ENCODE data around the gene PRTN3.

The PRTN3 gene

GRCh38 chr19:803686-804418, 36.9 kb upstream of the PRTN3 start:
- DNase-seq = no peak

DNA sequence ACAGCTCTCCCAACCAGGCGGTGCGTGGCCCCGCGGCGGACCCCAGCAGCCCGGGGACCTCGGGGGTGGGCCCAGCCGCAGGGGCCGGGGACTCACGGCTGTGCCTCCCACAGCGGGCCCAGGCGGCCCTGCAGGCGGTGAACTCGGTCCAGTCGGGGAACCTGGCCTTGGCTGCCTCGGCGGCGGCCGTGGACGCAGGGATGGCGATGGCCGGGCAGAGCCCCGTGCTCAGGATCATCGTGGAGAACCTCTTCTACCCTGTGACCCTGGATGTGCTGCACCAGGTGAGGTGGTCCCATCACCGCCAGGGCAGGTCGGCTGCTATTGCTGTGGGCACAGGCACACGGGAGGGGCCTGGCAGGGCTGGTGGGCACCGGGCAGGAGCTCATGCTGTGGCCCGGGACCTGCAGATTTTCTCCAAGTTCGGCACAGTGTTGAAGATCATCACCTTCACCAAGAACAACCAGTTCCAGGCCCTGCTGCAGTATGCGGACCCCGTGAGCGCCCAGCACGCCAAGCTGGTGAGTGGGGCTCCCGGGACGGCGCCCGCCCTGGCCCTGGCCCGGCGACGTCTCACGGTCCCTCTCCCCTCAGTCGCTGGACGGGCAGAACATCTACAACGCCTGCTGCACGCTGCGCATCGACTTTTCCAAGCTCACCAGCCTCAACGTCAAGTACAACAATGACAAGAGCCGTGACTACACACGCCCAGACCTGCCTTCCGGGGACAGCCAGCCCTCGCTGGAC, 36.2 kb upstream of the PRTN3 start:
- no peak for DNase-seq

DNA sequence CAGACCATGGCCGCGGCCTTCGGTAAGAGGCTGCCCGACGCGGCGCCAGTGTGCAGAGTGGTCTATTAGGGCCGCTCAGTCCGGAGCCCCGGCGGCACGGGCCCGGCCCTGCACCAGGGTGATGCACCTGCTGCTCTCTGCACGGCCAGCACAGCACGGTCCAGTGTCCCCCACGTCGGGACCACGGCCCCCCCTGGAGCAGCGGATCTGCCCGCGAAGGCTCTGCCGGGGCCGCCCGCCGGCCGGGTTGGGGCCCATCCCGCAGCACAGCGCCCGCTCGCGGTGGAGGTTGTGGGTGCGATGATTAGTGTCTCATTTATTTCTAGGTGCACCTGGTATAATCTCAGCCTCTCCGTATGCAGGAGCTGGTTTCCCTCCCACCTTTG, 35.6 kb upstream of the PRTN3 start:
- no peak for DNase-seq

GRCh38 chr19:805600-806550, 34.9 kb upstream of the PRTN3 start:
- no peak for DNase-seq

GRCh38 chr19:806815-807421, 33.9 kb upstream of the PRTN3 start:
- DNase-seq = no peak

DNA sequence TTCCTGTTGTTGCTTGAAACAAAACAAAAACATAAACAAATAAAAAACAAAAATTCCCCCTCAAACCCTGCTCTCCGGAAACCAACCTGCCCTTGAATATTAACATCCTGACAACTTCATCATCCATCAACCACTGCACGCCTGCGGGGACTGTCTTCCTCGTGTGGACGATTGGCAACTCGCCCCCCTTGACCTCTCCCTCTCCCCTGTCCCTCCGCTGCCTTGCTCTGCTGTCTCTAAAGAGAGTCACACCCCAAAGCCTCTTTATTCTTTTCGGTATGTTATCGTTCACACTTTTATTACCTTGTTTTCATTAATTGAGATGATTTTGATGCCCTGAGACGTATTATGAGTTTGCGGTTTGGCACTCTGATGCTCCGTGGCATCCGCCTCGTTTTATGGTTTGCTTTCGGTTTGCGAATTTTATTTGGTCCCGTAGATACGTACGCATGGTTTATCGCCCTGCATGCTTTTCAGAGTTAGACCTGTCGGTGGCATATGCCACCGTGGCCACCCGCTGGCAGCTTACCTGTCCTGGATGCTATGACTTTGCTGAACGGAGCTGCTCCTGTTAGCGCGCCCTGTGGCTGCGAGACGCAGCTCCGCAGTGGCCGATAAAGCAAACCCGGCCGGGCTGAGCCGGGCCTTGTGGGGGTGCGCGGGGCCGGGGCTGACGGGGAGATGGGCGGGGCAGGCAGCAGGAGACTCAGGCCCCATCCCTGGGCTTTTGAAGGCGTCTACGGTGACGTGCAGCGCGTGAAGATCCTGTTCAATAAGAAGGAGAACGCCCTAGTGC, 33.0 kb upstream of the PRTN3 start:
- no peak for DNase-seq

GRCh38 chr19:808423-808775, 32.4 kb upstream of the PRTN3 start:
- no peak for DNase-seq

DNA sequence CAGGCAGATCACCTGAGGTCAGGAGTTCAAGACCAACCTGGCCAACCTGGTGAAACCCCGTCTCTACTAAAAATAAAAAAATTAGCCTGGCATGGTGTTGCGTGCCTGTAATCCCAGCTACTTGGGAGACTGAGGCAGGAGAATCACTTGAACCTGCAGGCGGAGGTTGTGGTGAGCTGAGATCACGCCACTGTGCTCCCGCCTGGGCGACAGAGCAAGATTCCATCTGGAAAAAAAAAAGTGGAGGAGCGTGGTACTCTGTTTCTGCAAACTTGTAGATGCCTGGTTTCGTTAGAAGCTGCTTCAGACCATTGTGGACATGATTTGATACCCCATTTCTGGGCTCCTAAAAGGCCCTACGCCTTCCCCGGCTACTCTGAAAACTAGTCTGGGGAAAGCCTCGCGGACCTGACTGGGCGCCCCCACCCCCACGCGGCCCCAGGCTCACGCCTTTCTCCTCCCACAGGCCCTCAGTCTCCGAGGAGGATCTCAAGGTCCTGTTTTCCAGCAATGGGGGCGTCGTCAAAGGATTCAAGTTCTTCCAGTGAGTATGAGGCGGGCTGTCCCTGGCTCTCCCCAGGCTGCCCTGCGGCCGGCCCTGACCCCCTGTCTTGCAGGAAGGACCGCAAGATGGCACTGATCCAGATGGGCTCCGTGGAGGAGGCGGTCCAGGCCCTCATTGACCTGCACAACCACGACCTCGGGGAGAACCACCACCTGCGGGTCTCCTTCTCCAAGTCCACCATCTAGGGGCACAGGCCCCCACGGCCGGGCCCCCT, 30.5 kb upstream of the PRTN3 start:
- no peak for DNase-seq

DNA sequence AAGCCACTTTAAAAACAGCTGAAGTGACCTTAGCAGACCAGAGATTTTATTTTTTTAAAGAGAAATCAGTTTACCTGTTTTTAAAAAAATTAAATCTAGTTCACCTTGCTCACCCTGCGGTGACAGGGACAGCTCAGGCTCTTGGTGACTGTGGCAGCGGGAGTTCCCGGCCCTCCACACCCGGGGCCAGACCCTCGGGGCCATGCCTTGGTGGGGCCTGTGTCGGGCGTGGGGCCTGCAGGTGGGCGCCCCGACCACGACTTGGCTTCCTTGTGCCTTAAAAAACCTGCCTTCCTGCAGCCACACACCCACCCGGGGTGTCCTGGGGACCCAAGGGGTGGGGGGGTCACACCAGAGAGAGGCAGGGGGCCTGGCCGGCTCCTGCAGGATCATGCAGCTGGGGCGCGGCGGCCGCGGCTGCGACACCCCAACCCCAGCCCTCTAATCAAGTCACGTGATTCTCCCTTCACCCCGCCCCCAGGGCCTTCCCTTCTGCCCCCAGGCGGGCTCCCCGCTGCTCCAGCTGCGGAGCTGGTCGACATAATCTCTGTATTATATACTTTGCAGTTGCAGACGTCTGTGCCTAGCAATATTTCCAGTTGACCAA, 29.8 kb upstream of the PRTN3 start:
- no peak for DNase-seq

DNA sequence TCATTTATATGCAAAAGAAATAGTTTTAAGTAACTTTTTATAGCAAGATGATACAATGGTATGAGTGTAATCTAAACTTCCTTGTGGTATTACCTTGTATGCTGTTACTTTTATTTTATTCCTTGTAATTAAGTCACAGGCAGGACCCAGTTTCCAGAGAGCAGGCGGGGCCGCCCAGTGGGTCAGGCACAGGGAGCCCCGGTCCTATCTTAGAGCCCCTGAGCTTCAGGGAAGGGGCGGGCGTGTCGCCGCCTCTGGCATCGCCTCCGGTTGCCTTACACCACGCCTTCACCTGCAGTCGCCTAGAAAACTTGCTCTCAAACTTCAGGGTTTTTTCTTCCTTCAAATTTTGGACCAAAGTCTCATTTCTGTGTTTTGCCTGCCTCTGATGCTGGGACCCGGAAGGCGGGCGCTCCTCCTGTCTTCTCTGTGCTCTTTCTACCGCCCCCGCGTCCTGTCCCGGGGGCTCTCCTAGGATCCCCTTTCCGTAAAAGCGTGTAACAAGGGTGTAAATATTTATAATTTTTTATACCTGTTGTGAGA, 29.2 kb upstream of the PRTN3 start:
- no peak for DNase-seq

DNA sequence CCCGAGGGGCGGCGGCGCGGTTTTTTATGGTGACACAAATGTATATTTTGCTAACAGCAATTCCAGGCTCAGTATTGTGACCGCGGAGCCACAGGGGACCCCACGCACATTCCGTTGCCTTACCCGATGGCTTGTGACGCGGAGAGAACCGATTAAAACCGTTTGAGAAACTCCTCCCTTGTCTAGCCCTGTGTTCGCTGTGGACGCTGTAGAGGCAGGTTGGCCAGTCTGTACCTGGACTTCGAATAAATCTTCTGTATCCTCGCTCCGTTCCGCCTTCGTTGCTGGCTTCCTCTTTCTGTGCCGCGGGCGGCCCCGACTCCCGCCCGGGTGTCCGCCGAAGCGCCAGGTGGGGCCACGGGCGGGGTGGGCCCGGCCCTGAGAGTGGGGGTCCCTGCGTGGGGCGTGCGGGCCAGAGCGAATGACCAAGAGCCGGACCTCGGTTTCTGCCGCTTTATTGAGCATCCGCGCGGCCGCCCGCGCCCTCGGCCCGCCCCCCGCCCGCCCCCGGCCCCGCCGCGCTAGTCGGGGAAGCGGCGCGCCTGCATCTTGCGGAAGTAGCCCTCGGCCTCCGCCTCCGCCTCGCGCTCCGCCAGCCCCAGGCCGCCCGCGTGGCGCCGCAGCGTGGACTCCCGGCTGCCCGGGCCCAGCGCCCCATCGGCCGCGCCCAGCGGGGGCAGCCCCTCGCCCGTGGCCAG, 28.6 kb upstream of the PRTN3 start:
- DNase-seq = no peak

GRCh38 chr19:812747-813218, 28.0 kb upstream of the PRTN3 start:
- no peak for DNase-seq

DNA sequence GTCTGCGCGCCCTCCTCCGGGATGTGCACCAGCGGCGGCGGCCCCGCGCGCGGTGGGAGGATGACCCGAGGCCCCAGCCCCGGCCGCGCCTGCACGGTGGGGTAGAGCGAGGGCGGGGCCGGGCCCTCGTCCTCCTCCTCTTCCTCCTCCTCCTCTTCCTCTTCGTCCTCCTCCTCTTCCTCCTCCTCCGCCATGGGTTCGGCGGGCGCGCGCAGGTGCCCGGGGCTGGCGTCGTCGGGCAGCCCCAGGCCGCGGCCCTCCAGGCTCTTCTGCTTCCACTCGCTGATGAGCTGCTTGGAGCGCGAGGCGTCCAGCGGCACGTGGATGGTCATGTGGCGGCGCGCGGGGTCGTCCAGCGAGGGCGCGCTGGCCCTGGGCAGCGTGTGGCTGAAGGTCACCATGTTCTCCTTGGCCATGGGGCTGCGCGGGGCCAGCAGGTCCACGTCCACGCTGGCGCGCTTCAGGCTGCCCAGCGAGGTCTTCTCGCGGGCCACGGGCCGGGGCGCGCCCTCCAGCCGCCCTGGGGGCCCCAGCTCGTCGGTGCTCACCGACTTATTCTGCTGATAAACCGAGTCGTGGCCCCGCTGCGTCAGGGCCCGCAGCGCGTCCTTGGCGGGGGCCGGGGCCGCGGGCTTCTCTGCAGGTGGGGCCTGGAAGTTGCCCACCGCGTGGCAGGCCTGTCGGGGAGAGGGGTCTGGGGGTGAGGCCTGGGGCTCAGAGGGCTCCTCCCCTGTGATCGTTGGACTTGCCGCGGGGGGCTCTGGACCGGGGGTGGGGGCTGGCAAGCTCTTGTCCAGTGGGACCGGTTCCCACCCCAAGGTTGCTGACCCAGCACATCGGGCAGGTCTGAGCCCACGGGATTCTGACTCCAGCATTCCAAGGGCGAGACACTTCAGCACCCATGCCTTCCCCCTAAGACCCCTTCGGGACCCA, 27.3 kb upstream of the PRTN3 start:
- DNase-seq = no peak

DNA sequence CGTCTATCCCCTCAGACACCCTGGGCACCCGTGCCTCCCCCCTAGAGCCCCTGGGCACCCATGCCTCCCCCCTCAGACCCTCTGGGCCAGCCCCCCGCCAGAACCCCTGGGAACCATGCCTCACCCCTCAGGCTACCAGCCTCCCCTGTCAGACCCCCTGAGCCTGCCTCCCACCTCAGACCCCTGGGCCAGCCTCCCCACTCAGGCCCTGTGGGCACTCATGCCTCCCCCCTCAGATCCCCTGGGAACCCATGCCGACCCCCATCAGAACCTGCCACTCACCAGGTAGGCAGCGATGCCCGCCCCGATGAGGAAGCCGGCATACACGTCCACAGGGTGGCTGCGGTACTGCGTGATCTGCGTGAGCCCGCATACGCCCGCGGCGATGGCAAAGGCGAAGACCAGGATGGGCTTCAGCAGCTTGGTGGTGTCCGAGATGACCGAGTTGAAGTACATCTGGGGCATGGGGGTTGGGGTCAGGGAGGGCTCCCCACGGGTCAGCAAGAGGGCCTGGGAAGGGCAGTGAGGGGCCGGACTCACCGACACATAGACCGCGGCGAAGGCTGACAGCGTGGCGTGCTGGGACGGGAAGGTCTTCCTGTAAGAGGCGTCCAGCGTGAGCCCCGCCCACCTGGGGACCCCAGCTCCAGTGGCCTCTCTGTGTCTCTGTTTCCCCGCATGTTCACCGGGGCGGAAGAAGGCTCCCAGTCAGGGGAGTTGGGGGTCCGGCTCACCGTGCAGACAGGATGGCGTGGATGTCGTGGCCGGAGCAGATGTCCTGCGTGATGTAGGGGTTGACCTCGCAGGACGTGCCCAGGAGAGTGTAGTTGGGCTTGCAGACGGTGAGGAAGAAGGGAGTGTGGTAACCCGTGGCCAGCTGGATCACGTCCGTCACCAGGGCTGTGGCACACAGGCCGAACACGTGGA, 26.4 kb upstream of the PRTN3 start:
- DNase-seq = no peak

- DNase-seq = no peak
These were observed 25.6 kb upstream of the PRTN3 start for GRCh38 chr19:815079-815774.

GRCh38 chr19:815775-816499, 24.9 kb upstream of the PRTN3 start:
- no peak for DNase-seq

Measured in NCI-H1105 (cell line).